GM23338 (cell line): Measurements from ENCODE around the gene EVL.

ENCODE experiments used
- CREB1 ChIP-seq: fragments of 250-450 bp; sonication (Bioruptor Pico); IDR thresholded peaks from 2 replicates; pipeline ENCODE4 v1.5.0; 2020; ENCODE audit warnings: low read depth, mild to moderate bottlenecking, moderate library complexity
- EZH2 ChIP-seq: fragments of 200-600 bp; sonication (generic); IDR thresholded peaks from one replicate; pipeline ENCODE4 v1.8.0; 2017; ENCODE audit warnings: antibody characterized with exemption, mild to moderate bottlenecking, low read depth; ENCODE audit not compliant: unreplicated experiment
- EZH2phosphoT487 ChIP-seq: fragments of 200-600 bp; sonication (generic); IDR thresholded peaks from one replicate; pipeline ENCODE4 v1.8.1; 2018; ENCODE audit warnings: antibody characterized with exemption; ENCODE audit not compliant: unreplicated experiment
- JUNB ChIP-seq: IDR thresholded peaks from one replicate; pipeline ENCODE4 v1.6.1; 2016; ENCODE audit warnings: antibody characterized with exemption; ENCODE audit not compliant: unreplicated experiment
- NANOG ChIP-seq: IDR thresholded peaks from 2 replicates; pipeline ENCODE4 v1.6.1; 2016; ENCODE audit warnings: antibody characterized with exemption, borderline replicate concordance
- POLR2AphosphoS5 ChIP-seq: IDR thresholded peaks from 2 replicates; pipeline ENCODE4 v1.6.1; 2016; ENCODE audit warnings: antibody characterized with exemption, low read depth
- REST ChIP-seq: IDR thresholded peaks from one replicate; pipeline ENCODE4 v1.6.1; 2018; ENCODE audit warnings: antibody characterized with exemption; ENCODE audit not compliant: unreplicated experiment
- STAT1 ChIP-seq: IDR thresholded peaks from one replicate; pipeline ENCODE4 v1.6.1; 2016; ENCODE audit warnings: antibody characterized with exemption; ENCODE audit not compliant: unreplicated experiment
- ZNF114 ChIP-seq: fragments of 250-450 bp; sonication (Bioruptor Pico); IDR thresholded peaks from 2 replicates; pipeline ENCODE4 v1.5.0; 2020; ENCODE audit warnings: mild to moderate bottlenecking, moderate library complexity
- ZNF331 ChIP-seq: fragments of 250-450 bp; sonication (Bioruptor Pico); IDR thresholded peaks from 2 replicates; pipeline ENCODE4 v1.5.0; 2020; ENCODE audit warnings: low read depth, mild to moderate bottlenecking, moderate library complexity
- TF ChIP-seq, protein P1 (sequence below), 2 experiments: fragments of 200-600 bp in 1 of 2; sonication (generic) in 1 of 2; conservative IDR thresholded peaks; 2 replicates each; pipeline versions ENCODE4 v1.5.1 to v1.6.1; 2016 to 2017; ENCODE audit warnings: antibody characterized with exemption in 2 of 2, low read depth in 2 of 2, mild to moderate bottlenecking in 2 of 2, moderate library complexity in 1 of 2

DNA sequence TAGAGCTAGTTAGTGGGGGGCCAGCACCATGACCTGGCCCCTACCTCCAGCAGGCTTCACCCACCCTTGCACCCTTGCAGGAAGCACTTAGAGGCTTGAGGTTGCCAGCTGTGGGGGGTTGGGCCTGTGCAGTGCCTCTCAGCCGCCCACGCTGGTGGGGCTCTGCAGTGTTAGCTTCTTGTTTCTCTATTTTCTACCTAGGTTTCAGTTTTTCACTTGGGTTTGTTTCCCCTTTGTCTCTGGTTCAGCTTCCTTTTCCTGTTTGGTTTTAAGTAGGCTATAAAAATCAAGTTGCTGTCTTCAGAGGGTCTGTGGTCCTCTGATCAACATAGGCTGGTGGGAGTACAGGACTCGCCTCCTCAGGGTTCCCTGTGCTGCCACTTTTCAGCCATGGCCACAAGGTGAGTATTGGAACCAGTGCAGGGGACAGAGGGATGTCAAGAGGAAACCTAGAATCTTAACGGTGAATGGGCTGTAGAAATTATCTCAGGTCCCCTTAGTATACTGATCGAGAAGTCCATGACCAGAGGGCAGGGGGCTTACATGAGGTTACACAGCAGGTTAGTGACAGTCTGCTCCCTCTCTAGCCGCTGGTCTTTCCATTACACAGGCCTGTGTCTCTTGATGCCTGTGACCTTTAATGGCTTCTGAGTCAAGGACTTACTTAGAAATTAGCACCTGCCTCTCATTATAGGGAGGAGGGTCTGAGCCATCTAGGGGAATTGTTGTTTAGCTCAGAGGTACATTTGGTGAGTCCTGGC, at the start of gene EVL:
- TF ChIP-seq, protein P1, sequence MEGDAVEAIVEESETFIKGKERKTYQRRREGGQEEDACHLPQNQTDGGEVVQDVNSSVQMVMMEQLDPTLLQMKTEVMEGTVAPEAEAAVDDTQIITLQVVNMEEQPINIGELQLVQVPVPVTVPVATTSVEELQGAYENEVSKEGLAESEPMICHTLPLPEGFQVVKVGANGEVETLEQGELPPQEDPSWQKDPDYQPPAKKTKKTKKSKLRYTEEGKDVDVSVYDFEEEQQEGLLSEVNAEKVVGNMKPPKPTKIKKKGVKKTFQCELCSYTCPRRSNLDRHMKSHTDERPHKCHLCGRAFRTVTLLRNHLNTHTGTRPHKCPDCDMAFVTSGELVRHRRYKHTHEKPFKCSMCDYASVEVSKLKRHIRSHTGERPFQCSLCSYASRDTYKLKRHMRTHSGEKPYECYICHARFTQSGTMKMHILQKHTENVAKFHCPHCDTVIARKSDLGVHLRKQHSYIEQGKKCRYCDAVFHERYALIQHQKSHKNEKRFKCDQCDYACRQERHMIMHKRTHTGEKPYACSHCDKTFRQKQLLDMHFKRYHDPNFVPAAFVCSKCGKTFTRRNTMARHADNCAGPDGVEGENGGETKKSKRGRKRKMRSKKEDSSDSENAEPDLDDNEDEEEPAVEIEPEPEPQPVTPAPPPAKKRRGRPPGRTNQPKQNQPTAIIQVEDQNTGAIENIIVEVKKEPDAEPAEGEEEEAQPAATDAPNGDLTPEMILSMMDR (conservative IDR thresholded peaks at IDR 0.05; ENCODE audit: low read depth in 2 of 2), result no peak
- TF ChIP-seq REST, result no peak
- TF ChIP-seq EZH2, result no peak
- no peak for TF ChIP-seq STAT1
- no peak for TF ChIP-seq ZNF114 (CRISPR knock-in tag)
- no peak for TF ChIP-seq EZH2phosphoT487
- no peak for TF ChIP-seq CREB1 (CRISPR knock-in tag)
- no peak for TF ChIP-seq POLR2AphosphoS5
- TF ChIP-seq JUNB, result no peak
- TF ChIP-seq ZNF331 (CRISPR knock-in tag), result no peak
- no peak for TF ChIP-seq NANOG
